IPS-11a (cell line): ENCODE measurements around the gene KMT2B.

Experiments used
- H3K4me3 ChIP-seq: one replicate; pipeline ENCODE4 v1.5.1; 2013; ENCODE audit warnings: low read depth, low read length, control low read depth

Gene KMT2B

GRCh38 chr19:35777086-35777841 lies 59.5 kb downstream of the KMT2B start:
- H3K4me3 ChIP-seq: no peak overlapping the region

DNA sequence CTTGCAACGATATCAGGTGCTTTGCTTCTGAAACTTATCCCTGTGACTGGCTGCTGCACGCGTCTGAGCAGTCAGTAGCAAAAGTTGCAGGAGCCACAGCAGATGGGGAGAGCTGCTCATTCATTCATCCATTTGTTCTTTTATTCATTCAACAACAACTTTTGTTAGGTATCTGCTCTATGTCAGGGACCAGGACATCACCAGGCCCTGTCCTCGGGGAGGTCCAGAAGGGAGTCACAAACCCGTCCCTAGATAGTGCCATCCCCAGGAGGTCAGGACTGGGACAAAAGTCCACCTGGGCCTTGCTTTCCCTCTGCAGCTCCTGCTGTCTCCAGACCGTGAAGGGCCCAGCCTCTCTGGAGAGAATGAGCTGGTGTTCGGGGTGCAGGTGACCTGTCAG lies 60.2 kb downstream of the KMT2B start:
- no peak overlapping the region for H3K4me3 ChIP-seq

- no peak overlapping the region for H3K4me3 ChIP-seq
These were observed 61.2 kb downstream of the KMT2B start for GRCh38 chr19:35779033-35779432.

DNA sequence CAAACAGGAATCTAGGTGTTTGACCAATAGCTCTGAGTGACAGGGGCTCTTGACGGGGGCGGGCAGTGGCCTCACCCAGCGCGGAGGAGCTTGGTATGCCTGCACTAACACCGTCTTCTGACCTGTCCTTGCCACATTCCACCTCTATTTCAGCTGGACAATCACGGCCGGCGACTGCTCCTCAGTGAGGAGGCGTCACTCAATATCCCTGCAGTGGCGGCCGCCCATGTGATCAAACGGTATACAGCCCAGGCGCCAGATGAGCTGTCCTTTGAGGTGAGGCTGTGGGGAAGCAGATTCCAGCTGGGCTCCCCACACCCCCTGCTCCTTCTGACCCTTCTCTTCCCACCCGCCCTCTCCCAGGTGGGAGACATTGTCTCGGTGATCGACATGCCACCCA lies 62.3 kb downstream of the KMT2B start:
- no peak overlapping the region for H3K4me3 ChIP-seq

GRCh38 chr19:35780717-35781116 lies 62.9 kb downstream of the KMT2B start:
- H3K4me3 ChIP-seq: no peak overlapping the region

- no peak overlapping the region for H3K4me3 ChIP-seq
These were observed 63.8 kb downstream of the KMT2B start for GRCh38 chr19:35781650-35782049.

GRCh38 chr19:35782589-35782988 lies 64.8 kb downstream of the KMT2B start:
- H3K4me3 ChIP-seq: no peak overlapping the region

- peak overlapping the region; percentile 37 for H3K4me3 ChIP-seq
These were observed 65.9 kb downstream of the KMT2B start for GRCh38 chr19:35783469-35784434.

DNA sequence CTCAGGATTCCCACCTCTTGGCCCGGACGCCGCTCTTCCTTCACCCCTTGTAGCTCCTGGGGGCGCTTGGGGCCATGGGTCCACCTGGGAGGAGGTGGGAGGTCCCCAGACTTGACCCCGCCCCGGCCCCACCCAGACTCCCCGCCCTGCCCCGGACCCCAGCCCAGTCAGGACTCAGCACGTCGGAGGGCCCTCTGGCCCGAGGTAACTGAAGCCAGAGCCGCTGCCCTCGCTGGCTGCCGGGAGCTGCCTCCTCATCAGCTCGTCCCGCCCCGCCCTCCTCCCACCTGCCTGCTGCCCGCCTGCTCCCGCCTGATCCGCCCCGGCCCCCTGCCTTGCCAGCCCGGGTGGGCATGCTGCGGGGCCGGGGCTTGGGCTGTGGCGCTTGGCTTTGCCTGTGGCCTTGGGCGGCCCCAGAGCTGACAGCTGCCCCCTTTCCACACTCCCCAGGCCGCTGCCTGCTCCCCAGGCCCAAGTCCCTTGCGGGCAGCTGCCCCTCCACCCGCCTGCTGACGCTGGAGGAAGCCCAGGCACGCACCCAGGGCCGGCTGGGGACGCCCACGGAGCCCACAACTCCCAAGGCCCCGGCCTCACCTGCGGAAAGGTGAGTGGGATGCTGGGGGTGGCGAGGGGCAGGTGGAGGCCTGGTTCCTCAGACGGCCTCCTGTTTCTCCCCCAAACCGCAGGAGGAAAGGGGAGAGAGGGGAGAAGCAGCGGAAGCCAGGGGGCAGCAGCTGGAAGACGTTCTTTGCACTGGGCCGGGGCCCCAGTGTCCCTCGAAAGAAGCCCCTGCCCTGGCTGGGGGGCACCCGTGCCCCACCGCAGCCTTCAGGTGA lies 66.9 kb downstream of the KMT2B start:
- peak overlapping the region; percentile 37 for H3K4me3 ChIP-seq

- peak overlapping the region; percentile 33 for H3K4me3 ChIP-seq
These were observed 67.5 kb downstream of the KMT2B start for GRCh38 chr19:35785339-35785627.

DNA sequence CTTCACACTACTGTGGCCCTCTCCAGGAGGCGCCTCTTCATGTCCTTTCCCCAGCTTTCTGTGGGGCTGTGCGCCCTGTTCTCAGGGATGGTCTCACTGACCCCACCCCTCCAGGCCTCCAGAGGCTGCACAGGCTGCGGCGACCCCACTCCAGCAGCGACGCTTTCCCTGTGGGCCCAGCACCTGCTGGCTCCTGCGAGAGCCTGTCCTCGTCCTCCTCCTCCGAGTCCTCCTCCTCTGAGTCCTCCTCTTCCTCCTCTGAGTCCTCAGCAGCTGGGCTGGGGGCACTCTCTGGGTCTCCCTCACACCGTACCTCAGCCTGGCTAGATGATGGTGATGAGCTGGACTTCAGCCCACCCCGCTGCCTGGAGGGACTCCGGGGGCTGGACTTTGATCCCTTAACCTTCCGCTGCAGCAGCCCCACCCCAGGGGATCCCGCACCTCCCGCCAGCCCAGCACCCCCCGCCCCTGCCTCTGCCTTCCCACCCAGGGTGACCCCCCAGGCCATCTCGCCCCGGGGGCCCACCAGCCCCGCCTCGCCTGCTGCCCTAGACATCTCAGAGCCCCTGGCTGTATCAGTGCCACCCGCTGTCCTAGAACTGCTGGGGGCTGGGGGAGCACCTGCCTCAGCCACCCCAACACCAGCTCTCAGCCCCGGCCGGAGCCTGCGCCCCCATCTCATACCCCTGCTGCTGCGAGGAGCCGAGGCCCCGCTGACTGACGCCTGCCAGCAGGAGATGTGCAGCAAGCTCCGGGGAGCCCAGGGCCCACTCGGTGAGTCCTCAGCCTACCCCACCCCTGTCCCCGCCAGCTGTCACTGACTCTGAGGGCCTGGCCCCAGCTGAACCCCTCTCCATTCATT lies 68.7 kb downstream of the KMT2B start:
- no peak overlapping the region for H3K4me3 ChIP-seq

DNA sequence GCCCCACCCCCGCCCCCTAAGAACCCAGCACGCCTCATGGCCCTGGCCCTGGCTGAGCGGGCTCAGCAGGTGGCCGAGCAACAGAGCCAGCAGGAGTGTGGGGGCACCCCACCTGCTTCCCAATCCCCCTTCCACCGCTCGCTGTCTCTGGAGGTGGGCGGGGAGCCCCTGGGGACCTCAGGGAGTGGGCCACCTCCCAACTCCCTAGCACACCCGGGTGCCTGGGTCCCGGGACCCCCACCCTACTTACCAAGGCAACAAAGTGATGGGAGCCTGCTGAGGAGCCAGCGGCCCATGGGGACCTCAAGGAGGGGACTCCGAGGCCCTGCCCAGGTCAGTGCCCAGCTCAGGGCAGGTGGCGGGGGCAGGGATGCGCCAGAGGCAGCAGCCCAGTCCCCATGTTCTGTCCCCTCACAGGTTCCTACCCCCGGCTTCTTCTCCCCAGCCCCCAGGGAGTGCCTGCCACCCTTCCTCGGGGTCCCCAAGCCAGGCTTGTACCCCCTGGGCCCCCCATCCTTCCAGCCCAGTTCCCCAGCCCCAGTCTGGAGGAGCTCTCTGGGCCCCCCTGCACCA lies 69.5 kb downstream of the KMT2B start:
- no peak overlapping the region for H3K4me3 ChIP-seq
